GM19395 (cell line): ENCODE data around the gene POU4F3.
A peak's percentile ranks its signal among the peaks of the same experiment; 100 is the strongest.
"Not testable (repeated sequence)": the region's sequence is repeated elsewhere in the genome, so short reads cannot be mapped to it uniquely, and the experiment has no call there.

Source experiments
- ATAC-seq: cut with Tn5 transposase; IDR thresholded peaks from one replicate; pipeline ENCODE4 v1.9.1; 2021; ENCODE audit warnings: mild to moderate bottlenecking, moderate library complexity; ENCODE audit not compliant: unreplicated experiment

The POU4F3 gene

GRCh38 chr5:146338774-146339714 lies at the start of gene POU4F3:
Gene POU4F3 (plus strand): TSS chr5:146338839. CDS start chr5:146339113, 274 bp downstream.
- no peak for ATAC-seq

GRCh38 chr5:146290318-146290717 lies 48.3 kb upstream of the POU4F3 start:
- no peak for ATAC-seq

GRCh38 chr5:146291421-146292074 lies 47.1 kb upstream of the POU4F3 start:
- ATAC-seq, result peak; percentile 86

- no peak for ATAC-seq
These were observed 42.4 kb upstream of the POU4F3 start for GRCh38 chr5:146296245-146296644.

- ATAC-seq, result not testable (repeated sequence)
These were observed 39.7 kb upstream of the POU4F3 start for GRCh38 chr5:146298920-146299319.

- ATAC-seq, result no peak
These were observed 37.0 kb upstream of the POU4F3 start for GRCh38 chr5:146301626-146302025.

- no peak for ATAC-seq
These were observed 36.2 kb upstream of the POU4F3 start for GRCh38 chr5:146302406-146302805.

- ATAC-seq, result no peak
These were observed 31.8 kb upstream of the POU4F3 start for GRCh38 chr5:146306838-146307237.

- no peak for ATAC-seq
These were observed 30.8 kb upstream of the POU4F3 start for GRCh38 chr5:146307796-146308195.

GRCh38 chr5:146310540-146310939 lies 28.1 kb upstream of the POU4F3 start:
- ATAC-seq, result no peak

GRCh38 chr5:146311278-146311677 lies 27.4 kb upstream of the POU4F3 start:
- ATAC-seq, result no peak

- ATAC-seq, result peak; percentile 57
These were observed 25.6 kb upstream of the POU4F3 start for GRCh38 chr5:146313027-146313426.

GRCh38 chr5:146321571-146321970 lies 17.1 kb upstream of the POU4F3 start:
- ATAC-seq, result no peak

- ATAC-seq, result no peak
These were observed 11.3 kb upstream of the POU4F3 start for GRCh38 chr5:146327257-146327870.

GRCh38 chr5:146327989-146328388 lies 10.7 kb upstream of the POU4F3 start:
- ATAC-seq, result no peak

- ATAC-seq, result no peak
These were observed 8.9 kb upstream of the POU4F3 start for GRCh38 chr5:146329697-146330096.

- no peak for ATAC-seq
These were observed 7.2 kb upstream of the POU4F3 start for GRCh38 chr5:146331423-146331822.

GRCh38 chr5:146334074-146334533 lies 4.5 kb upstream of the POU4F3 start:
- no peak for ATAC-seq

GRCh38 chr5:146336197-146336596 lies 2.4 kb upstream of the POU4F3 start:
- no peak for ATAC-seq

GRCh38 chr5:146337264-146337904 lies 1.3 kb upstream of the POU4F3 start:
- ATAC-seq, result no peak

- ATAC-seq, result no peak
These were observed 711 bp upstream of the POU4F3 start for GRCh38 chr5:146337928-146338327.
